GM12878 (cell line): ENCODE data around the gene RALGPS2. TPM values are rescaled to one million over a fixed set of nuclear protein-coding genes. Genes with fewer than 3 reads are reported as not detected.

Experiments
- ATAC-seq: fragments of 200-7000 bp; cut with Tn5 transposase; 3 replicates; pipeline ENCODE4 v1.9.1; 2020; ENCODE audit warnings: mild to moderate bottlenecking, moderate library complexity
- BruUV-seq: library from RNA; stranded (reverse); fragments of 400-500 nt; replicated peaks from 2 replicates; lab custom pipeline; 2021; lab: Mats Ljungman, UMichigan
- CTCF ChIA-PET: fragments of 300-600 bp; sonication (Branson Sonifier 250); formaldehyde crosslinking; extraction: SDS; loops from one replicate; lab custom pipeline; 2021; ENCODE audit warnings: inconsistent platforms; lab: Yijun Ruan, JAX
- POLR2A ChIA-PET: fragments of 350-600 bp; formaldehyde crosslinking; extraction: SDS; loops from one replicate; lab custom pipeline; 2021; ENCODE audit warnings: inconsistent platforms; lab: Charles Lee
- RAD21 ChIA-PET: fragments of 300-600 bp; sonication (Branson Sonifier 250); formaldehyde crosslinking; loops from one replicate; lab custom pipeline; 2023; ENCODE audit warnings: antibody characterized with exemption; ENCODE audit not compliant: unreplicated experiment; lab: Charles Lee
- SMC1A ChIA-PET: fragments of 300-600 bp; sonication (Branson Sonifier 250); formaldehyde crosslinking; loops from one replicate; lab custom pipeline; 2023; ENCODE audit not compliant: unreplicated experiment, uncharacterized antibody; lab: Charles Lee
- DNase-seq: peaks from one replicate; pipeline ENCODE4 v3.0.0-alpha.2; 2011; ENCODE audit warnings: low read depth, low spot score
- FAIRE-seq: peaks from 3 replicates; lab custom pipeline; 2011; peaks lifted over from hg19 to GRCh38; lab: Jason Lieb, UNC
- H2AFZ ChIP-seq: 2 replicates; pipeline ENCODE4 v1.6.0; 2011; ENCODE audit warnings: low read depth, low read length, control low read depth; ENCODE audit not compliant: control insufficient read depth
- H3K27ac ChIP-seq: 2 replicates; pipeline ENCODE4 v1.5.1; 2011; ENCODE audit warnings: control low read depth; ENCODE audit not compliant: control insufficient read depth, insufficient read depth
- H3K27me3 ChIP-seq, 2 experiments: replicated peaks in 1 of 2; 2 replicates each; pipeline versions ENCODE4 v1.6.0 to v1.6.1; 2011; ENCODE audit warnings: low read length in 1 of 2; ENCODE audit not compliant: control insufficient read depth in 2 of 2, insufficient read depth in 2 of 2
- H3K36me3 ChIP-seq, 2 experiments: 2 replicates each; pipeline ENCODE4 v1.5.1; 2011; ENCODE audit warnings: low read length in 1 of 2; ENCODE audit not compliant: control insufficient read depth in 2 of 2, insufficient read depth in 2 of 2
- H3K4me1 ChIP-seq: 2 replicates; pipeline ENCODE4 v1.6.1; 2011; ENCODE audit warnings: mild to moderate bottlenecking, low read length, moderate library complexity, mixed read lengths; ENCODE audit not compliant: control insufficient read depth, insufficient read depth
- H3K4me2 ChIP-seq: 2 replicates; pipeline ENCODE4 v1.6.0; 2011; ENCODE audit warnings: control low read depth; ENCODE audit not compliant: control insufficient read depth, insufficient read depth
- H3K4me3 ChIP-seq: fragments of 200-600 bp; sonication (generic); 2 replicates; pipeline ENCODE4 v1.5.1; 2016
- H3K79me2 ChIP-seq: 2 replicates; pipeline ENCODE4 v1.6.0; 2011; ENCODE audit warnings: low read length; ENCODE audit not compliant: control insufficient read depth, insufficient read depth
- H3K9ac ChIP-seq: 2 replicates; pipeline ENCODE4 v1.8.0; 2011; ENCODE audit warnings: low read length, control low read depth, mixed read lengths; ENCODE audit not compliant: control insufficient read depth, insufficient read depth
- H3K9me3 ChIP-seq: replicated peaks from 3 replicates; pipeline ENCODE4 v1.5.1; 2011; ENCODE audit warnings: mild to moderate bottlenecking, low read length; ENCODE audit not compliant: control insufficient read depth, insufficient read depth
- H4K20me1 ChIP-seq: 2 replicates; pipeline ENCODE4 v1.6.0; 2011; ENCODE audit not compliant: control insufficient read depth, insufficient read depth
- BACH1 ChIP-seq: fragments of 450-650 bp; IDR thresholded peaks from 2 replicates; pipeline ENCODE4 v1.6.1; 2017; ENCODE audit warnings: mild to moderate bottlenecking, borderline replicate concordance
- MEF2B ChIP-seq: fragments of 450-650 bp; IDR thresholded peaks from 2 replicates; pipeline ENCODE4 v1.6.1; 2018; ENCODE audit warnings: mild to moderate bottlenecking, moderate library complexity; ENCODE audit not compliant: partially characterized antibody, poor library complexity, severe bottlenecking
- PML ChIP-seq: IDR thresholded peaks from 2 replicates; pipeline ENCODE4 v1.6.1; 2012; ENCODE audit warnings: low read length, inconsistent platforms
- WGBS: methylation state at CpG from one replicate; pipeline ENCODE4 v1.1.6; 2016; ENCODE audit warnings: low lambda C conversion rate; ENCODE audit not compliant: insufficient replicate concordance, insufficient coverage; ENCODE audit errors: missing lambda C conversion rate; 5-methylcytosine and 5-hydroxymethylcytosine counted together
- in situ Hi-C: fragments of 300-500 bp; cut with MboI; formaldehyde crosslinking; loops from 9 replicates; pipeline ENCODE4 v1.14.3; 2018; ENCODE audit warnings: mixed read lengths
- intact Hi-C: fragments of 100-400 bp; cut with micrococcal nuclease; formaldehyde crosslinking; loops from one replicate; pipeline ENCODE4 v1.14.2; 2022; ENCODE audit not compliant: unreplicated experiment
- polyA plus RNA-seq, 11 experiments: library from polyadenylated mRNA; depleted of rRNA in 4 of 11; unstranded in 6 of 11; stranded (reverse) in 5 of 11; fragments of >200 nt; fragmentation: Nextera tagmentation in 4 of 11; fragmentation: Illumina TruSeq in 1 of 11; extraction: Ambion mirVana in 4 of 11; extraction: Trizol in 1 of 11; gene quantifications; 1 replicate in 1 of 11; 2 replicates in 10 of 11; pipeline versions ENCODE4 v1.2.1 to v1.2.3, GENCODE V29; 2011 to 2016; ENCODE audit warnings: inconsistent platforms in 2 of 11, missing spikeins in 2 of 11, low read depth in 1 of 11
- total RNA-seq, 4 experiments: library from RNA; depleted of rRNA in 3 of 4; stranded (reverse); fragments of >200 nt in 3 of 4; fragmentation: Illumina TruSeq in 1 of 4; extraction: Trizol in 1 of 4; gene quantifications; 2 replicates each; pipeline versions ENCODE4 v1.2.1 to v1.2.3, GENCODE V29; 2013 to 2021
- TF ChIP-seq, protein P1 (sequence below), 3 experiments: IDR thresholded peaks in 2 of 3; conservative IDR thresholded peaks in 1 of 3; 2 replicates each; pipeline ENCODE4 v1.5.1; 2011; ENCODE audit warnings: low read depth in 3 of 3, low read length in 3 of 3, mild to moderate bottlenecking in 3 of 3, control low read depth in 2 of 3, moderate library complexity in 2 of 3, inconsistent platforms in 1 of 3, mixed read lengths in 1 of 3; ENCODE audit not compliant: control insufficient read depth in 2 of 3, insufficient read depth in 1 of 3; ENCODE audit errors: extremely low read depth in 1 of 3

Gene RALGPS2
- total and polyA plus RNA-seq, 10 of the 15 experiments (the other 5 are each of a cell fraction or from before 2014, with no cell fraction given): 0.08 to 3.7 (median 0.50) TPM

DNA sequence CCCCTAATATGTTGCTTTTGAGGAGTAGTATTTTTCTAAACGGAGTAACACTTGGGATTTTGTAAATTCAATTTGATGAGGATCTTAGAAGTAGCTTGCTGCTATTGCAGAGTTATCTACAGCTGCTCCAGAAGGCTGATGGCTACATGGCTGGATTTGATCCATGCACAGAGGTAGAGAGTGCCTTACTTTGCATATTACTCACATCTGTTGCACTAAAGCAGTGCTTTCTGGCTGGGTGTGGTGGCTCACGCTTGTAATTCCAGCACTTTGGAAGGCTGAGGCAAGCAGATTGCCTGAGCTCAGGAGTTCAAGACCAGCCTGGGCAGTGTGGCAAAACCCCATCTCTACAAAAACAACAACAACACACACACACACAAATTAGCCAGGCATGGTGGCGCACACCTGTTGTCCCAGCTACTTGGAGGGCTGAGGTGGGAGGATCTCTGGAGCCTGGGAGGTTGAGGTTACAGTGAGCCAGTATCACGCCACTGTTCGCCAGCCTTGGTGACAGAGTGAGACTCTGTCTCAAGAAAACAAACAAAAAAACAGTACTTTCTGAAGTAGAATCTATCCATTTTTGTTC, 24.6 kb downstream of the RALGPS2 start:
- in situ Hi-C loops (loop anchor here (25.0 kb wide), 2 partner anchors 212 to 613 kb away; partner anchors contain the start of gene AXDND1), intact Hi-C loops (no loop called here)
- FAIRE-seq (no peak), DNase-seq (no peak)
- Histone ChIP-seq H3K27me3 (no peaks in the 10 kb centered on the region), H3K4me1 (no peaks in the 10 kb centered on the region), H3K9me3 (peaks cover 2% of the 10 kb centered on the region; the same call in 1 of the 3 replicates), H4K20me1 (no peaks in the 10 kb centered on the region), H3K79me2 (no peaks in the 10 kb centered on the region)
- no TSS peak for BruUV-seq
- RAD21 ChIA-PET: interaction anchor here (1.2 to 9.1 kb wide), 3 partner anchors 174 to 254 kb away, joined by 3 to 200 read pairs (median 3); no protein-coding TSS in a partner anchor
- TF ChIP-seq PML: no peak
- TF ChIP-seq, all 136 proteins: peak for 0
- WGBS: 72% methylated on average over 5 of the region's 5 CpGs
- SMC1A ChIA-PET: interaction anchor here (0.8 to 9.3 kb wide), 5 partner anchors 18 to 253 kb away, joined by 3 to 166 read pairs (median 5); no protein-coding TSS in a partner anchor
- H3K4me2 ChIP-seq: no peak overlapping the region
- H3K4me3 ChIP-seq: no peak overlapping the region
- H2AFZ ChIP-seq: no peak overlapping the region
- H3K27ac ChIP-seq: no peak overlapping the region
- POLR2A ChIA-PET: interaction anchor here (1.1 kb wide), 2 partner anchors 23 to 206 kb away, joined by 3 to 5 read pairs; no protein-coding TSS in a partner anchor
- CTCF ChIA-PET: interaction anchor here (0.9 to 12.1 kb wide), 5 partner anchors 10 to 248 kb away, joined by 3 to 283 read pairs (median 4); no protein-coding TSS in a partner anchor
- H3K36me3 ChIP-seq: no peaks in the 10 kb centered on the region
- ATAC-seq: no peak
- no peak overlapping the region for H3K9ac ChIP-seq

DNA sequence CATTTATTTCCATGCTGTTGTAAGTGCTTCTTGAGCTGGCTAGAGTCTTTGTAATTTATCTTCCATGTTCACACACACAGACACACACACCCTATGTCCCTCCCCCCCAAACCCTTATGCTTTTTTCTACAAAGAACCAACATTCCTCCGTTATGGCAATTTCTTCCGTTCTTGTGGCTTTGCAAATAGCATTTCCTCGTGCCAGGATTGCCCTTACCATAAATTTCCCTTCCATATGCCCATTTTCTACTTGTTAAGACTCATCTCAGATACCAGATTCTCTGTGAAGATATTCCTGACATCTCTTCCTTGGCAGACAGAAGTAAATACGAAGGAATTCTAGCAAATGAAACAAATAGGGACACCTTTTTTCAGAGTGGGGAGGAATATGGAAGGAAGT, 26.0 kb downstream of the RALGPS2 start:
- Histone ChIP-seq H2AFZ (no peak overlapping the region), H3K79me2 (no peaks in the 10 kb centered on the region), H3K27ac (no peak overlapping the region), H3K4me3 (no peak overlapping the region), H3K36me3 (no peaks in the 10 kb centered on the region), H3K9ac (no peak overlapping the region), H3K4me2 (no peak overlapping the region), H3K27me3 (no peaks in the 10 kb centered on the region), H3K4me1 (no peaks in the 10 kb centered on the region), H3K9me3 (peaks cover 2% of the 10 kb centered on the region; the same call in 2 of the 3 replicates), H4K20me1 (no peaks in the 10 kb centered on the region)
- ChIA-PET SMC1A (interaction anchor here (0.5 to 9.3 kb wide), 11 partner anchors 12 to 1092 kb away, joined by 3 to 166 read pairs (median 4); no protein-coding TSS in a partner anchor), CTCF (interaction anchor here (1.0 to 12.1 kb wide), 8 partner anchors 9 to 439 kb away, joined by 3 to 283 read pairs (median 5); no protein-coding TSS in a partner anchor), RAD21 (interaction anchor here (1.0 to 9.1 kb wide), 4 partner anchors 21 to 209 kb away, joined by 3 to 200 read pairs (median 6); no protein-coding TSS in a partner anchor), POLR2A (no interaction called here)
- no peak for FAIRE-seq
- in situ Hi-C loops (loop anchor here (25.0 kb wide), 2 partner anchors 214 to 611 kb away; partner anchors contain the start of gene AXDND1), intact Hi-C loops (no loop called here)
- DNase-seq: no peak
- no peak for ATAC-seq
- BruUV-seq: no TSS peak
- 36% methylated on average over 4 of the region's 4 CpGs for WGBS
- TF ChIP-seq, protein P1, sequence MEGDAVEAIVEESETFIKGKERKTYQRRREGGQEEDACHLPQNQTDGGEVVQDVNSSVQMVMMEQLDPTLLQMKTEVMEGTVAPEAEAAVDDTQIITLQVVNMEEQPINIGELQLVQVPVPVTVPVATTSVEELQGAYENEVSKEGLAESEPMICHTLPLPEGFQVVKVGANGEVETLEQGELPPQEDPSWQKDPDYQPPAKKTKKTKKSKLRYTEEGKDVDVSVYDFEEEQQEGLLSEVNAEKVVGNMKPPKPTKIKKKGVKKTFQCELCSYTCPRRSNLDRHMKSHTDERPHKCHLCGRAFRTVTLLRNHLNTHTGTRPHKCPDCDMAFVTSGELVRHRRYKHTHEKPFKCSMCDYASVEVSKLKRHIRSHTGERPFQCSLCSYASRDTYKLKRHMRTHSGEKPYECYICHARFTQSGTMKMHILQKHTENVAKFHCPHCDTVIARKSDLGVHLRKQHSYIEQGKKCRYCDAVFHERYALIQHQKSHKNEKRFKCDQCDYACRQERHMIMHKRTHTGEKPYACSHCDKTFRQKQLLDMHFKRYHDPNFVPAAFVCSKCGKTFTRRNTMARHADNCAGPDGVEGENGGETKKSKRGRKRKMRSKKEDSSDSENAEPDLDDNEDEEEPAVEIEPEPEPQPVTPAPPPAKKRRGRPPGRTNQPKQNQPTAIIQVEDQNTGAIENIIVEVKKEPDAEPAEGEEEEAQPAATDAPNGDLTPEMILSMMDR (IDR thresholded peaks at IDR 0.05 in 2 of 3, conservative IDR thresholded peaks at IDR 0.05 in 1 of 3; ENCODE audit: control insufficient read depth in 2 of 3, extremely low read depth in 1 of 3, insufficient read depth in 1 of 3, low read depth in 3 of 3, low read length in 3 of 3): no peak
- TF ChIP-seq BACH1 (no peak), MEF2B (no peak)
